BE2C (cell line): Measurements from ENCODE around the gene PCDH15.

Experiments used
- DNase-seq: peaks from one replicate; pipeline ENCODE4 v3.0.0-alpha.2; 2020
- H3K27me3 ChIP-seq: fragments of 250-450 bp; sonication (Bioruptor Pico); 2 replicates; pipeline ENCODE4 v1.5.1; 2020; ENCODE audit warnings: mild to moderate bottlenecking
- H3K36me3 ChIP-seq: fragments of 250-450 bp; sonication (Bioruptor Pico); 2 replicates; pipeline ENCODE4 v1.5.1; 2020; ENCODE audit warnings: mild to moderate bottlenecking
- H3K4me1 ChIP-seq: fragments of 250-450 bp; sonication (Bioruptor Pico); 2 replicates; pipeline ENCODE4 v1.5.1; 2020
- H3K4me3 ChIP-seq: 2 replicates; pipeline ENCODE4 v1.5.1; 2011; ENCODE audit warnings: low read depth, low read length
- H3K9me3 ChIP-seq: fragments of 250-450 bp; sonication (Bioruptor Pico); 2 replicates; pipeline ENCODE4 v1.5.1; 2020
- CTCF ChIP-seq: IDR thresholded peaks from 2 replicates; pipeline ENCODE4 v1.5.1; 2012; ENCODE audit warnings: mild to moderate bottlenecking, low read depth, low read length

PCDH15 gene

GRCh38 chr10:54137396-54137795 is 663.6 kb downstream of the PCDH15 start:
- H3K27me3 ChIP-seq: no peaks in the 10 kb centered on the region
- no peak for TF ChIP-seq CTCF
- DNase-seq: no peak

GRCh38 chr10:54133203-54133602 is 667.8 kb downstream of the PCDH15 start:
- no peak for DNase-seq
- H3K27me3 ChIP-seq: no peaks in the 10 kb centered on the region
- TF ChIP-seq CTCF: peak; percentile 58
- H3K4me3 ChIP-seq: no peak overlapping the region
- H3K4me1 ChIP-seq: peaks cover 2% of the 10 kb centered on the region; the same call in 1 of the 2 replicates
- no peaks in the 10 kb centered on the region for H3K9me3 ChIP-seq
- no peaks in the 10 kb centered on the region for H3K36me3 ChIP-seq

More at GRCh38 chr10:54137396-54137795, 663.6 kb downstream of the PCDH15 start:
- Histone ChIP-seq H3K36me3 (no peaks in the 10 kb centered on the region), H3K4me3 (no peak overlapping the region), H3K4me1 (peaks cover 2% of the 10 kb centered on the region; the same call in 1 of the 2 replicates), H3K9me3 (peaks cover 3% of the 10 kb centered on the region; the same call in 1 of the 2 replicates)

GRCh38 chr10:54131833-54132232 is 669.2 kb downstream of the PCDH15 start:
- DNase-seq: no peak
- no peak overlapping the region for H3K4me3 ChIP-seq
- H3K4me1 ChIP-seq: peaks cover 2% of the 10 kb centered on the region; the same call in 1 of the 2 replicates
- no peak for TF ChIP-seq CTCF
- H3K36me3 ChIP-seq: no peaks in the 10 kb centered on the region
- no peaks in the 10 kb centered on the region for H3K9me3 ChIP-seq
- no peaks in the 10 kb centered on the region for H3K27me3 ChIP-seq

GRCh38 chr10:54130394-54130793 is 670.6 kb downstream of the PCDH15 start:
- DNase-seq: no peak
- Histone ChIP-seq H3K4me1 (peaks cover 2% of the 10 kb centered on the region; the same call in 1 of the 2 replicates), H3K4me3 (no peak overlapping the region), H3K9me3 (no peaks in the 10 kb centered on the region), H3K36me3 (no peaks in the 10 kb centered on the region), H3K27me3 (no peaks in the 10 kb centered on the region)
- no peak for TF ChIP-seq CTCF

- Histone ChIP-seq H3K4me1 (no peaks in the 10 kb centered on the region), H3K36me3 (no peaks in the 10 kb centered on the region), H3K4me3 (no peak overlapping the region), H3K27me3 (no peaks in the 10 kb centered on the region), H3K9me3 (no peaks in the 10 kb centered on the region; the same call in 1 of the 2 replicates)
- no peak for TF ChIP-seq CTCF
- DNase-seq: no peak
These were observed 675.8 kb downstream of the PCDH15 start for GRCh38 chr10:54125098-54125747.

GRCh38 chr10:54124209-54124885 is 676.7 kb downstream of the PCDH15 start:
- Histone ChIP-seq H3K4me1 (no peaks in the 10 kb centered on the region), H3K27me3 (no peaks in the 10 kb centered on the region), H3K36me3 (no peaks in the 10 kb centered on the region), H3K9me3 (no peaks in the 10 kb centered on the region; the same call in 1 of the 2 replicates), H3K4me3 (no peak overlapping the region)
- no peak for TF ChIP-seq CTCF
- DNase-seq: no peak
